ENCODE results near the gene PNMA8A. TPM values are rescaled to one million over a fixed set of nuclear protein-coding genes. Genes with fewer than 3 reads are reported as not detected.

PNMA8A gene
- total and polyA plus RNA-seq, 2 of the 13 experiments (the other 11 are each of a cell fraction or from before 2014, with no cell fraction given) = 0.13 to 0.51 TPM

DNA sequence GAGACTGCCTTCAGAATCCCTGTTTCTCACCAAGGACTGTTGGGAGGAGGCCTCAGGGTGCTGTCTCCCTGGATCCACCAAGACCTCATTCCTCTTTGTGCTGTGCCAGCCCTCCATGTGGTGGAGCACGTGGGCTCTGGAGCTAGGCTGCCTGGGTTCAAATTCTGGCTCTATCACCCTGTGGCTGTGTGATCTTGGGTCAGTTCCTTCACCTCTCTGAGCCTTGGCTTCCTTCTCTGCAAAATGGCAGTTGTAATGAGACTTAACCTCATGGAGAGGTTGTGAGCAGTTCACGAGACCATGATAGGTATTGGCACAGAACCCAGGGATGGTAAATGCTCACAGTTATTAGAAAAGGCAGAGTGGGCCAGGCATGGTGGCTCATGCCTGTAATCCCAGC, 49.0 kb downstream of the PNMA8A start:
- H3K79me2 ChIP-seq (ENCODE audit: insufficient read depth, low read length) = no peaks in the 10 kb centered on the region
- H4K20me1 ChIP-seq (ENCODE audit: insufficient read depth, low read length) = no peaks in the 10 kb centered on the region
- H2AFZ ChIP-seq (ENCODE audit: low read length) = no peak overlapping the region
- WGBS (ENCODE audit: low lambda C conversion rate) = 29% methylated on average over 2 of the region's 2 CpGs
- H3K27ac ChIP-seq (ENCODE audit: extremely low read length, insufficient read depth, low read length) = no peak overlapping the region
- in situ Hi-C loops (cut with HindIII; ENCODE audit: extremely low pct_ligation_motif_present, low pct_unique_long_range_greater_than_20kb) (no loop called here), intact Hi-C loops (cut with micrococcal nuclease; ENCODE audit: unreplicated experiment) (no loop called here)
- no peak overlapping the region for H3K4me2 ChIP-seq (ENCODE audit: low read depth, low read length)
- FAIRE-seq (no peak), DNase-seq (ENCODE audit: low spot score) (no peak), ATAC-seq (no peak)
- H3K27me3 ChIP-seq (ENCODE audit: control insufficient read depth in 1 of 2, insufficient read depth in 2 of 2, low read length in 2 of 2) = no peaks in the 10 kb centered on the region
- no peaks in the 10 kb centered on the region for H3K36me3 ChIP-seq (replicated peaks in 1 of 2; ENCODE audit: control insufficient read depth in 1 of 2, insufficient read depth in 2 of 2, low read length in 2 of 2)
- no TSS peak for BruUV-seq (replicated peaks)
- H3K4me3 ChIP-seq (replicated peaks in 1 of 3; ENCODE audit: insufficient read depth in 1 of 3, low read depth in 2 of 3, low read length in 3 of 3) = no peak overlapping the region
- no peaks in the 10 kb centered on the region for H3K9me3 ChIP-seq (ENCODE audit: low read length)
- H3K9ac ChIP-seq (ENCODE audit: insufficient read depth, low read depth, low read length) = no peak overlapping the region
- peaks cover 16% of the 10 kb centered on the region for H3K4me1 ChIP-seq (ENCODE audit: insufficient read depth, low read length)
- ChIA-PET POLR2A (no interaction called here), CTCF (ENCODE audit: low intra/inter-chr PET ratio, low total read pairs) (no interaction called here)
- TF ChIP-seq ZNF768 (CRISPR knock-in tag; IDR thresholded peaks at IDR 0.05) (peak; percentile 88), ZNF570 (CRISPR knock-in tag; IDR thresholded peaks at IDR 0.05; ENCODE audit: borderline replicate concordance) (no peak), ZMYM3 (CRISPR knock-in tag; IDR thresholded peaks at IDR 0.05) (peak; percentile 52; the same call in 1 of the 2 replicates)
- TF ChIP-seq, protein P1, sequence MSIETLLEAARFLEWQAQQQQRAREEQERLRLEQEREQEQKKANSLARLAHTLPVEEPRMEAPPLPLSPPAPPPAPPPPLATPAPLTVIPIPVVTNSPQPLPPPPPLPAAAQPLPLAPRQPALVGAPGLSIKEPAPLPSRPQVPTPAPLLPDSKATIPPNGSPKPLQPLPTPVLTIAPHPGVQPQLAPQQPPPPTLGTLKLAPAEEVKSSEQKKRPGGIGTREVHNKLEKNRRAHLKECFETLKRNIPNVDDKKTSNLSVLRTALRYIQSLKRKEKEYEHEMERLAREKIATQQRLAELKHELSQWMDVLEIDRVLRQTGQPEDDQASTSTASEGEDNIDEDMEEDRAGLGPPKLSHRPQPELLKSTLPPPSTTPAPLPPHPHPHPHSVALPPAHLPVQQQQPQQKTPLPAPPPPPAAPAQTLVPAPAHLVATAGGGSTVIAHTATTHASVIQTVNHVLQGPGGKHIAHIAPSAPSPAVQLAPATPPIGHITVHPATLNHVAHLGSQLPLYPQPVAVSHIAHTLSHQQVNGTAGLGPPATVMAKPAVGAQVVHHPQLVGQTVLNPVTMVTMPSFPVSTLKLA (IDR thresholded peaks at IDR 0.05) = peak; percentile 44

DNA sequence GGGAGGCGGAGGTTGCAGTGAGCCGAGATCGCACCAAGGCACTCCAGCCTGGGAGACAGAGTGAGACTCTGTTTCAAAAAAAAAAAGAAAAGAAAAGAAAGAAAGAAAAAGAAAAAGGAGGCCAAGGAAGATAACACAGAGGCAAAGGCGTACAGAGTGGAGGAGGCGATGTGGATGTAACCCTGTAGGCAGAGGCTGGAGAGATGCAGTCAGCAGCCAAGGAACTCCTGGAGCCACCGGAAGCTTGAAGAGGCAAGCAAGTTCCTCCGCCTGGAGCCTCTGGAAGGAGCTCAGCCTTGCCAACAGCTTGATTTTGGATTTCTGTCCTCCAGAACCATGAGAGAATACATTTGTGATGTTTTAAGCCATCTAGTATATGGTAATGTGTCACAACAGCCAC, 51.3 kb downstream of the PNMA8A start:
- WGBS (ENCODE audit: low lambda C conversion rate) = 77% methylated on average over 7 of the region's 7 CpGs
- Histone ChIP-seq H3K4me1 (ENCODE audit: insufficient read depth, low read length) (peaks cover 17% of the 10 kb centered on the region), H3K9ac (ENCODE audit: insufficient read depth, low read depth, low read length) (no peak overlapping the region), H4K20me1 (ENCODE audit: insufficient read depth, low read length) (no peaks in the 10 kb centered on the region), H3K79me2 (ENCODE audit: insufficient read depth, low read length) (no peaks in the 10 kb centered on the region), H2AFZ (ENCODE audit: low read length) (no peak overlapping the region), H3K27me3 (ENCODE audit: control insufficient read depth in 1 of 2, insufficient read depth in 2 of 2, low read length in 2 of 2) (0 out of 5 replicates have a peak, but pooled peaks cover 0 to 3% of the 10 kb centered on the region in 2 experiments), H3K27ac (ENCODE audit: extremely low read length, insufficient read depth, low read length) (no peak overlapping the region), H3K36me3 (replicated peaks in 1 of 2; ENCODE audit: control insufficient read depth in 1 of 2, insufficient read depth in 2 of 2, low read length in 2 of 2) (no peaks in the 10 kb centered on the region), H3K4me2 (ENCODE audit: low read depth, low read length) (no peak overlapping the region), H3K9me3 (ENCODE audit: low read length) (no peaks in the 10 kb centered on the region), H3K4me3 (replicated peaks in 1 of 3; ENCODE audit: insufficient read depth in 1 of 3, low read depth in 2 of 3, low read length in 3 of 3) (no peak overlapping the region)
- FAIRE-seq (no peak), ATAC-seq (no peak), DNase-seq (ENCODE audit: low spot score) (no peak)
- BruUV-seq (replicated peaks) = no TSS peak
- intact Hi-C loops (cut with micrococcal nuclease; ENCODE audit: unreplicated experiment) (no loop called here), in situ Hi-C loops (cut with HindIII; ENCODE audit: extremely low pct_ligation_motif_present, low pct_unique_long_range_greater_than_20kb) (no loop called here)
- POLR2A ChIA-PET = no interaction called here
- CTCF ChIA-PET (ENCODE audit: low intra/inter-chr PET ratio, low total read pairs) = no interaction called here
- TF ChIP-seq, protein P2, sequence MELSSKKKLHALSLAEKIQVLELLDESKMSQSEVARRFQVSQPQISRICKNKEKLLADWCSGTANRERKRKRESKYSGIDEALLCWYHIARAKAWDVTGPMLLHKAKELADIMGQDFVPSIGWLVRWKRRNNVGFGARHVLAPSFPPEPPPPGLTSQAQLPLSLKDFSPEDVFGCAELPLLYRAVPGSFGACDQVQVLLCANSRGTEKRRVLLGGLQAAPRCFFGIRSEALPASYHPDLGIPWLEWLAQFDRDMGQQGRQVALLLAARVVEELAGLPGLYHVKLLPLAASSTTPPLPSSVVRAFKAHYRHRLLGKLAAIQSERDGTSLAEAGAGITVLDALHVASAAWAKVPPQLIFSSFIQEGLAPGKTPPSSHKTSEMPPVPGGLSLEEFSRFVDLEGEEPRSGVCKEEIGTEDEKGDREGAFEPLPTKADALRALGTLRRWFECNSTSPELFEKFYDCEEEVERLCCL (CRISPR knock-in tag; IDR thresholded peaks at IDR 0.05; ENCODE audit: borderline replicate concordance) = no peak
- TF ChIP-seq, protein P3, sequence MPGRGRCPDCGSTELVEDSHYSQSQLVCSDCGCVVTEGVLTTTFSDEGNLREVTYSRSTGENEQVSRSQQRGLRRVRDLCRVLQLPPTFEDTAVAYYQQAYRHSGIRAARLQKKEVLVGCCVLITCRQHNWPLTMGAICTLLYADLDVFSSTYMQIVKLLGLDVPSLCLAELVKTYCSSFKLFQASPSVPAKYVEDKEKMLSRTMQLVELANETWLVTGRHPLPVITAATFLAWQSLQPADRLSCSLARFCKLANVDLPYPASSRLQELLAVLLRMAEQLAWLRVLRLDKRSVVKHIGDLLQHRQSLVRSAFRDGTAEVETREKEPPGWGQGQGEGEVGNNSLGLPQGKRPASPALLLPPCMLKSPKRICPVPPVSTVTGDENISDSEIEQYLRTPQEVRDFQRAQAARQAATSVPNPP (CRISPR knock-in tag; IDR thresholded peaks at IDR 0.05) = no peak
- TF ChIP-seq KDM1A (CRISPR knock-in tag; IDR thresholded peaks at IDR 0.05) (no peak), ATF7 (IDR thresholded peaks at IDR 0.05) (no peak), ATF7 (CRISPR knock-in tag; IDR thresholded peaks at IDR 0.05) (no peak), PRPF4 (IDR thresholded peaks at IDR 0.05; ENCODE audit: low read depth, low read length, poor library complexity, severe bottlenecking) (no peak), SMARCC2 (IDR thresholded peaks at IDR 0.05) (no peak), ZNF569 (CRISPR knock-in tag; IDR thresholded peaks at IDR 0.05; ENCODE audit: borderline replicate concordance) (no peak), ZFP1 (CRISPR knock-in tag; IDR thresholded peaks at IDR 0.05) (no peak), RFX5 (IDR thresholded peaks at IDR 0.05; ENCODE audit: low read depth, low read length) (no peak), SALL2 (CRISPR knock-in tag; IDR thresholded peaks at IDR 0.05) (no peak)
- TF ChIP-seq, protein P4, sequence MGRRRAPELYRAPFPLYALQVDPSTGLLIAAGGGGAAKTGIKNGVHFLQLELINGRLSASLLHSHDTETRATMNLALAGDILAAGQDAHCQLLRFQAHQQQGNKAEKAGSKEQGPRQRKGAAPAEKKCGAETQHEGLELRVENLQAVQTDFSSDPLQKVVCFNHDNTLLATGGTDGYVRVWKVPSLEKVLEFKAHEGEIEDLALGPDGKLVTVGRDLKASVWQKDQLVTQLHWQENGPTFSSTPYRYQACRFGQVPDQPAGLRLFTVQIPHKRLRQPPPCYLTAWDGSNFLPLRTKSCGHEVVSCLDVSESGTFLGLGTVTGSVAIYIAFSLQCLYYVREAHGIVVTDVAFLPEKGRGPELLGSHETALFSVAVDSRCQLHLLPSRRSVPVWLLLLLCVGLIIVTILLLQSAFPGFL (CRISPR knock-in tag; IDR thresholded peaks at IDR 0.05) = no peak

Data from HepG2 (cell line).